Measurements from ENCODE around the gene SLC2A11.

GRCh38 chr22:23842599-23842998, 15.1 kb upstream of the SLC2A11 start:
- TF ChIP-seq, protein P1, sequence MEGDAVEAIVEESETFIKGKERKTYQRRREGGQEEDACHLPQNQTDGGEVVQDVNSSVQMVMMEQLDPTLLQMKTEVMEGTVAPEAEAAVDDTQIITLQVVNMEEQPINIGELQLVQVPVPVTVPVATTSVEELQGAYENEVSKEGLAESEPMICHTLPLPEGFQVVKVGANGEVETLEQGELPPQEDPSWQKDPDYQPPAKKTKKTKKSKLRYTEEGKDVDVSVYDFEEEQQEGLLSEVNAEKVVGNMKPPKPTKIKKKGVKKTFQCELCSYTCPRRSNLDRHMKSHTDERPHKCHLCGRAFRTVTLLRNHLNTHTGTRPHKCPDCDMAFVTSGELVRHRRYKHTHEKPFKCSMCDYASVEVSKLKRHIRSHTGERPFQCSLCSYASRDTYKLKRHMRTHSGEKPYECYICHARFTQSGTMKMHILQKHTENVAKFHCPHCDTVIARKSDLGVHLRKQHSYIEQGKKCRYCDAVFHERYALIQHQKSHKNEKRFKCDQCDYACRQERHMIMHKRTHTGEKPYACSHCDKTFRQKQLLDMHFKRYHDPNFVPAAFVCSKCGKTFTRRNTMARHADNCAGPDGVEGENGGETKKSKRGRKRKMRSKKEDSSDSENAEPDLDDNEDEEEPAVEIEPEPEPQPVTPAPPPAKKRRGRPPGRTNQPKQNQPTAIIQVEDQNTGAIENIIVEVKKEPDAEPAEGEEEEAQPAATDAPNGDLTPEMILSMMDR (IDR thresholded peaks at IDR 0.05 in 4 of 5, conservative IDR thresholded peaks at IDR 0.05 in 1 of 5): no peak
- no peak for TF ChIP-seq POLR2A (IDR thresholded peaks at IDR 0.05)
